ENCODE results near the gene GSE1.

Gene GSE1

DNA sequence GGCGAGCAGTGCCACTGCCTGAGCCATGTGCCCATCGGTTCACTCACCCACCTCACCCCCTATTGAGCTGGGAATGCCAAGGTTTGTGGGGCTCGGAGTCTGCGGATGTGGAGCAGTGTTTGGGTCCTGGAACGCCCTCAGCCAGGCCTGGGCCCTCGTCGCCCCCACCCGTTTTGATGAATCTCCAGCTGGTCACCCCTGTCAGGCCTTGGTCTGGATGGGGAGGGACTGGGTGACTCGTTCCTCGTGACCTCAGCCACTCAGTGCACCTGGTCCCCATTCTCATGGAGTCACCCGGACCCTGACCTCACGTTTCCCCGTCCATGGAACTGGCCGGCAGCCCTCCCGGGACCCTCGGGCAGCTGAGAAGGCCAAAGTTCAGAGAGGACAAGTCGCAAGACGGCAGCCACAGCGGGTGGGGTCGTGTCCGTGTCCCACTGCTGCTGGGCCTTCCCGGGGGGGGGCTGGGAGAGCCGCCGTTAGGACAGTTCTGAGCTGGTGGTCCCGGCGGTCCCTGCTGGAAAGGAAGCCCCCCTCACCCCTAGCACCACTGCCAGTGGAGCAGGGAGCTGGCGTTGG, 23.2 kb downstream of the GSE1 start:
- no peak for DNase-seq

- no peak for DNase-seq
Observed at GRCh38 chr16:85637061-85637807, 24.1 kb downstream of the GSE1 start.

- DNase-seq, result no peak
Observed at GRCh38 chr16:85637808-85638647, 24.9 kb downstream of the GSE1 start.

DNA sequence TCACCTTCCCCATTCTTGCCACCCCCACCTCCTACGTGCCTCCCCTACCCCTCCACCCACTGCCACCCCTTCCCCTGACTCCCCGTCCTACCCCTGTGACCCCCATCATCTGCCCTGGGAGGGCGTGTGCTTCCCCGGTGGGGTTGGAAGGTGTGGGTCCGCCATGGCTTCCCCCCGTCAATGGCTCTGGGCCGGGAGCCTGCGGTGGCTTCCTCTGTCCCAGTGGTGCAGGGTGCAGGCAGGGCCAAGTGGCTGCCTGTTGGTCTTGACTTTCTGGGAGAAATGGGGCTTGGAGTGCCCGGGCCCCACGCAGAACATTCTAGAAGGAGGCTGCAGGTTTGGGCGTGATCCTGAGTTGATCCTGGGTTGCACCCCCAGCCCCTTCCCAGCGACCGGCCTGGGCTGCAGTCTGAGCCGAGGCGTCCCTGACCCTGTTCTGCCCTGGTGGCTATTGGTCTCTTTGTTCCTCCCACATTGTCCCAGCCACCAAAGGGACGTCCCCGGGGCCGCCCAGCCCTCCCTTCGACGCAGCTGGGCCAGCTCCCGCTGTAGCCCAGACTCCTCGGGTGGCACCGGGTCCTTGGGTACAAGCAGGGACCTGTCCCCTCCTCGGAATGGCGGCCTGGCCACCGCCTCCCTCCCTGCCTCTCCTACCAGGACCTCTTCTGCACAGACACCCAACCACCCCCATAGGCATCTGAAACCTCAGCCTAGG, 25.7 kb downstream of the GSE1 start:
- DNase-seq, result no peak

DNA sequence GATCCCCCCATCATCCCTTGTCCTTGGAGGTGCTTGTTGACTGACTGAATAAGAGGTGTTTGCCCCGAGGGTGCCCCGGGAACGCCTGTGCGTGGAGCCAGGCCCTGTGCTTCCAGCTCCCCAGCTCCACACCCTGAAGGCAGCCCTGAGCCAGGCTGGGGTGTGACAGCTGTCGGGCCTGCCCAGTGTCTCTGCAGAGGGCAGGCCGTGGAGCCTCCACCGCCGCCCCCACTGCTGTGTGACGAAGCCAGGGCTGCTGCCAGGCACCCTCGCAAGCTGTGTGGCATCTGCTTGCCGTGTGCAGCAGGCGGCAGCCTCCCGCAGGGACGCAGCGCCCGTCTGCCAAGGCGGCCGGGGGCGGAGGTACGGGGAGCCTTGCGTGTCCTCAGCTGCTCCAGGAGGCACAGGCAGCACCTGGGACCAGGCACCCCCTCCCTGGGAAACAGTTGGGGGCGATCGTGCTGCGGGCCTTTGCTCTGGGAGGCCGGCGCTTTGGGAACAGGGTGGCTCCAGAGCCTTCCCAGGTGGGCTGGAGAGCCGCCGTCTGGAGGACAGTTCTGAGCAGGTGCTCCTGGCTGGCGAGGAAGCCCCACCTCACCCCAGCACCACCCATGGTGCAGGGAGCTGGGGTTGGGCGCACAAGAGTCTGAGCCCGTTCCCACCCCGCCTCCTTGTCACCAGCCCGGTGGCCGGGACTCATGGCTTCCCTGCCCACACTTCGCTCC, 26.6 kb downstream of the GSE1 start:
- no peak for DNase-seq

DNA sequence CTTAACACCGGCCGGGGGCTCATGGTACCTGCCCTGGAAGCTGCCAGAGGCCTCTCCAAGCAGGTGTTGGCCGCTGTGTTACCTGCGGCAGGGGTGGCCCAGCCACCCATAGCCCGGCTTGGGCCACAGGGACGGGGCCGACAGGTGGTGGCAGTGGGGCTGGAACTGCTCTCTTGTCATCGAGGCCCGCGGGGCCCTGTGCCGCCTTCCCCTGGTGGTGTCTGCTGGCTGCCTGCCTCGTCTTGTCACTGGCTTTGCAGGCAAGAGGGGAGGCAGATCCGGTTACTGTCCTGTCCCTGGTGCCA, 27.1 kb downstream of the GSE1 start:
- no peak for DNase-seq

GRCh38 chr16:85640585-85640984, 27.5 kb downstream of the GSE1 start:
- DNase-seq, result no peak

- DNase-seq, result no peak
Observed at GRCh38 chr16:85641305-85641704, 28.2 kb downstream of the GSE1 start.

- no peak for DNase-seq
Observed at GRCh38 chr16:85641776-85642176, 28.7 kb downstream of the GSE1 start.

GRCh38 chr16:85642762-85643358, 29.7 kb downstream of the GSE1 start:
- no peak for DNase-seq

GRCh38 chr16:85643631-85644030, 30.5 kb downstream of the GSE1 start:
- no peak for DNase-seq

- no peak for DNase-seq
Observed at GRCh38 chr16:85644093-85644712, 31.1 kb downstream of the GSE1 start.

DNA sequence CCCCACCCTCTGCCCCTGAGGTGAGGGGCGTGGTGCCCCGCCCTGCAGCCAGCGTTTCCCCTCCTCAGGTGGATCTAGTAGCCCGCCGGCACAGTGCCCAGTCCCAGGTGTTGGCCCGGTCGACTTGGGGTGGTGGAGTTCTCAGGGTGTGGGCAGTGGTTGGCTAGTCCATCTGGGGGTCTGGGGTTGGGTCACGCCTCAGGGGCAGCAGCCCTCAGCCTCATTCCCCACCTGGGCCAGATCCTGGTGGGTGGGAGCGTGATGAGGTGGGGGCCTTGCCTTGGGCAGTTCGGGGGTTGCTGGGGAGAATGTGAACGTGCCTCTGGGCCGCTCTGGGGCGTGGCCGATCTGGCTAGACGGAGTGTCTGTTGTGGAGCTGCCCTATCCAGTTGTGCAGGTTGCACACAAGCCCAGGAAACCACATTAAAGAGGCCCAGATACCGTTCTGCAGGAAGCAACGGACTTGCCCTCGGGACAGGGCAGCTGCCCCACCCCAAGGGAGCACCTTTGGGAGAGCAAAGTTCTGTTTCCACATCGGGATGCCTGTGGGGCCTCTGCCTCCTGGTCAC, 32.0 kb downstream of the GSE1 start:
- no peak for DNase-seq

- no peak for DNase-seq
Observed at GRCh38 chr16:85646358-85646907, 33.3 kb downstream of the GSE1 start.

GRCh38 chr16:85646976-85647375, 33.9 kb downstream of the GSE1 start:
- no peak for DNase-seq

- no peak for DNase-seq
Observed at GRCh38 chr16:85648070-85648714, 35.1 kb downstream of the GSE1 start.

DNA sequence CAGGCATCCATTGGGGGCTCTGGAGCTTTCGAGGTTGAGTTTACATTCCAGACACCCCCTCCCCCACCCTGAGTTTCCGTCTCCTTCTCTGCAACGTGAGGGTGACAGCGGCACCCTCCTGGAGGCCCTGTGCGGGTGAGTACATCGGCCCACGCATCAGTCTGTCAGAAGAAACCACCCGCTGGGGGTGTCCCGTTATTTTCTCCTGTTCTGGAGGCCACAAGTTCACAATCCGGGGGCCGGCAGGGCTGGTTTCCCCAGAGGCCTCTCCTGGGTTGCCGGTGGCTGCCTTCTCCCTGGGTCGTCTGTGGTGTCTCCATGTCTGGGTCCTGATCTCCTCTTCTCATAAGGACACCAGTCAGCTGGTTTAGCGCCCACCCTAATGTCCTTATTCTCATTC, 35.7 kb downstream of the GSE1 start:
- DNase-seq, result no peak

DNA sequence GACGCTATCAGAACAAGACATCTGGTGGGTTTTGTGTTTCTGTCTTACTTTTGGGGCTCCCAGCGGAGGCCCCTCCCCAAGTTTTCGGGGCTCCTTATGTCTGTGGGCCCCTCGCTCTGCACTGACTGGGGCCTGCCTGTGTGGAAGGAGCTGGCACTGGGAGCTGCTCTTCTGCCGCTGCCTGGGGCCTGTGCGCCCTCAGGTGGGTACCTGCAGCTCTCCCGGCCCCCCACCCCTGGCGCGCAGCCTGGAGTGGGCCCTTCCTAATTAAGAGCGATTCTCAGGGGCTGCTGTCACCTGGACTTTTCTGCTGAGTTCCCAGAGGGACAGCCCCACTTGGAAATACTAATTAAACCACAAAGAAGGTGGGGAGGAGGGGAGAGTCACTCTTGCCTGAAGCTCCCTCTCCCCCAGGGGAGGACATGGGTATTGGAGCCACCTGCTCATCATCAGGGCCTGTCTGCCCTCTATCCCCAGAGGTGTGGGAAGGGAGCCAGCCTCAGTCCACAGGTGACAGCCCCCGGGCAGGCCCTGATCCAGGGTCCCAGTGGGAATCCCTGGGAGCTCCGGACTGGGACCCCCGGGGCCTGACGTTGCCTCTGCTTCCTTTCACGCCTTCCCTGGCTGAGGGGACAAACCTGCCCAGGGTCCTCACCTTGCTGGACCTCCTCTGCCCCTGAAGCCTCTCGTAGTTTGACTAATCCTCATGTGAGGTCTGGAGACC, 36.5 kb downstream of the GSE1 start:
- DNase-seq, result no peak

- DNase-seq, result no peak
Observed at GRCh38 chr16:85650135-85650843, 37.2 kb downstream of the GSE1 start.

Measured in T-helper 9 cell (primary cell).